Neural cell (in vitro differentiated cells): ENCODE data around the gene WDR82. TPM values are rescaled to one million over a fixed set of nuclear protein-coding genes. Genes with fewer than 3 reads are reported as not detected.

ENCODE experiments used
- H2AFZ ChIP-seq: fragments of 200-600, 300-800 bp; sonication (generic), shearing (Covaris generic); 2 replicates; pipeline ENCODE4 v1.6.0; 2014; ENCODE audit warnings: low read depth, mild to moderate bottlenecking, antibody characterized with exemption, low read length, moderate library complexity
- H3F3A ChIP-seq: fragments of 200-600 bp; shearing (Covaris generic); 2 replicates; pipeline ENCODE4 v1.6.1; 2016; ENCODE audit warnings: mild to moderate bottlenecking, moderate library complexity, mixed read lengths, antibody characterized with exemption, low read length; ENCODE audit not compliant: insufficient read depth, poor library complexity, severe bottlenecking
- H3K27ac ChIP-seq: fragments of 200-600, 300-800 bp; sonication (generic), shearing (Covaris generic); 2 replicates; pipeline ENCODE4 v1.5.1; 2014; ENCODE audit warnings: mild to moderate bottlenecking, low read length, moderate library complexity
- H3K27me3 ChIP-seq: fragments of 300-800, 200-600 bp; sonication (generic), shearing (Covaris generic); 2 replicates; pipeline ENCODE4 v1.6.0; 2014; ENCODE audit warnings: mild to moderate bottlenecking, low read depth, low read length, moderate library complexity; ENCODE audit not compliant: insufficient read depth
- H3K36me3 ChIP-seq: fragments of 300-800, 200-600 bp; sonication (generic), shearing (Covaris generic); 2 replicates; pipeline ENCODE4 v1.5.1; 2014; ENCODE audit warnings: mild to moderate bottlenecking, antibody characterized with exemption, low read length, moderate library complexity; ENCODE audit not compliant: insufficient read depth
- H3K4me2 ChIP-seq: fragments of 300-800, 200-600 bp; sonication (generic), shearing (Covaris generic); 2 replicates; pipeline ENCODE4 v1.6.0; 2014; ENCODE audit warnings: mild to moderate bottlenecking, low read length
- H3K4me3 ChIP-seq: fragments of 300-800, 200-600 bp; sonication (generic), shearing (Covaris generic); 2 replicates; pipeline ENCODE4 v1.5.1; 2014; ENCODE audit warnings: mild to moderate bottlenecking, low read length, moderate library complexity
- H3K79me2 ChIP-seq: fragments of 200-600 bp; shearing (Covaris generic); replicated peaks from 2 replicates; pipeline ENCODE4 v1.6.0; 2014; ENCODE audit warnings: mild to moderate bottlenecking, low read length, moderate library complexity; ENCODE audit not compliant: insufficient read depth
- H3K9ac ChIP-seq: fragments of 300-800, 200-600 bp; sonication (generic), shearing (Covaris generic); 2 replicates; pipeline ENCODE4 v1.6.1; 2016; ENCODE audit warnings: mild to moderate bottlenecking, low read length, mixed read lengths
- H3K9me2 ChIP-seq: fragments of 200-600 bp; shearing (Covaris generic); 2 replicates; pipeline ENCODE4 v1.6.1; 2016; ENCODE audit warnings: mild to moderate bottlenecking, low read length, mixed read lengths; ENCODE audit not compliant: insufficient read depth
- H3K9me3 ChIP-seq: fragments of 200-600, 300-800 bp; sonication (generic), shearing (Covaris generic); 2 replicates; pipeline ENCODE4 v1.6.1; 2016; ENCODE audit warnings: mild to moderate bottlenecking, mixed run types, low read length, moderate library complexity, mixed read lengths
- H4K20me1 ChIP-seq: fragments of 200-600 bp; shearing (Covaris generic); 2 replicates; pipeline ENCODE4 v1.6.1; 2016; ENCODE audit warnings: mild to moderate bottlenecking, mixed run types; ENCODE audit not compliant: insufficient read depth
- CTCF ChIP-seq: fragments of 450-650 bp; IDR thresholded peaks from 2 replicates; pipeline ENCODE4 v1.5.1; 2014; ENCODE audit warnings: antibody characterized with exemption, mild to moderate bottlenecking, moderate library complexity; ENCODE audit not compliant: poor library complexity, severe bottlenecking
- EP300 ChIP-seq: fragments of 450-650 bp; conservative IDR thresholded peaks from 2 replicates; pipeline ENCODE4 v1.6.1; 2014; ENCODE audit warnings: antibody characterized with exemption, mild to moderate bottlenecking, moderate library complexity; ENCODE audit not compliant: poor library complexity, severe bottlenecking
- EZH2 ChIP-seq: fragments of 200-600, 300-800 bp; shearing (Covaris generic), sonication (generic); IDR thresholded peaks from 2 replicates; pipeline ENCODE4 v1.6.1; 2014; ENCODE audit warnings: antibody characterized with exemption, low read length, borderline replicate concordance, mild to moderate bottlenecking; ENCODE audit not compliant: insufficient read depth, poor library complexity, severe bottlenecking
- MXI1 ChIP-seq: fragments of 450-650 bp; conservative IDR thresholded peaks from 2 replicates; pipeline ENCODE4 v1.6.1; 2014; ENCODE audit warnings: antibody characterized with exemption, mild to moderate bottlenecking; ENCODE audit not compliant: poor library complexity, severe bottlenecking
- POLR2AphosphoS5 ChIP-seq: IDR thresholded peaks from 2 replicates; pipeline ENCODE4 v1.6.1; 2012
- RAD21 ChIP-seq: fragments of 450-650 bp; conservative IDR thresholded peaks from 2 replicates; pipeline ENCODE4 v1.6.1; 2014; ENCODE audit warnings: antibody characterized with exemption, mild to moderate bottlenecking, moderate library complexity
- SMC3 ChIP-seq: fragments of 450-650 bp; conservative IDR thresholded peaks from 2 replicates; pipeline ENCODE4 v1.6.1; 2014; ENCODE audit warnings: antibody characterized with exemption, mild to moderate bottlenecking, moderate library complexity; ENCODE audit not compliant: poor library complexity
- TAF1 ChIP-seq: IDR thresholded peaks from 2 replicates; pipeline ENCODE4 v1.6.1; 2012; ENCODE audit warnings: low read depth
- polyA plus RNA-seq: library from polyadenylated mRNA; depleted of rRNA; stranded (reverse); fragments of >200 nt; gene quantifications from 2 replicates; pipeline ENCODE4 v1.2.3, GENCODE V29; 2014
- TF ChIP-seq, protein P1 (sequence below): IDR thresholded peaks from 2 replicates; pipeline ENCODE4 v1.6.1; 2012; ENCODE audit warnings: borderline replicate concordance

The WDR82 gene
- polyA plus RNA-seq, 1 donor from 2014 or later, result 163 TPM

DNA sequence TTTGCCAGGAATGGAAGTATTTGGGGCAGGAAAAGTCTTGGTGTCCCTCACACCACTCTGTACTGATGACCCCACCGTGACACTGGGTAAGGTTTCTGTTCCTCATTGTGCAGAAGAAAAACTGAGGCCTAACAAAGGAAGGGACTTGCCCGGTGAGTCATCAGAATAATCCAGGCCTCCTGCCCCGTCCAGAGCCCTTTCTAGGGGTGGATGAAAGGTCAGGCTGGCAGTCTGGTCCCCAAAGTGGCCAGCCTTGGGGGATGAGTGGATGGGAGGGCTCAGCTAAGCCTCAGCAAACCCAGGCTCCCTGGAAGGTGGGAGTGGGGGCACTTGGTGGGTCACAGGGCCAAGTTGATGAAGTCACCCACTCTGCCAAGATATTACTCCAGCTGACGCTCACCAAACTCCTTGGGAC is 35.3 kb upstream of the WDR82 start:
- no peaks in the 10 kb centered on the region for H3K27me3 ChIP-seq
- H3F3A ChIP-seq, result no peaks in the 10 kb centered on the region
- TF ChIP-seq EZH2 (no peak), POLR2AphosphoS5 (no peak), CTCF (no peak), MXI1 (no peak), TAF1 (no peak), RAD21 (no peak), EP300 (no peak), SMC3 (no peak)
- TF ChIP-seq, protein P1, sequence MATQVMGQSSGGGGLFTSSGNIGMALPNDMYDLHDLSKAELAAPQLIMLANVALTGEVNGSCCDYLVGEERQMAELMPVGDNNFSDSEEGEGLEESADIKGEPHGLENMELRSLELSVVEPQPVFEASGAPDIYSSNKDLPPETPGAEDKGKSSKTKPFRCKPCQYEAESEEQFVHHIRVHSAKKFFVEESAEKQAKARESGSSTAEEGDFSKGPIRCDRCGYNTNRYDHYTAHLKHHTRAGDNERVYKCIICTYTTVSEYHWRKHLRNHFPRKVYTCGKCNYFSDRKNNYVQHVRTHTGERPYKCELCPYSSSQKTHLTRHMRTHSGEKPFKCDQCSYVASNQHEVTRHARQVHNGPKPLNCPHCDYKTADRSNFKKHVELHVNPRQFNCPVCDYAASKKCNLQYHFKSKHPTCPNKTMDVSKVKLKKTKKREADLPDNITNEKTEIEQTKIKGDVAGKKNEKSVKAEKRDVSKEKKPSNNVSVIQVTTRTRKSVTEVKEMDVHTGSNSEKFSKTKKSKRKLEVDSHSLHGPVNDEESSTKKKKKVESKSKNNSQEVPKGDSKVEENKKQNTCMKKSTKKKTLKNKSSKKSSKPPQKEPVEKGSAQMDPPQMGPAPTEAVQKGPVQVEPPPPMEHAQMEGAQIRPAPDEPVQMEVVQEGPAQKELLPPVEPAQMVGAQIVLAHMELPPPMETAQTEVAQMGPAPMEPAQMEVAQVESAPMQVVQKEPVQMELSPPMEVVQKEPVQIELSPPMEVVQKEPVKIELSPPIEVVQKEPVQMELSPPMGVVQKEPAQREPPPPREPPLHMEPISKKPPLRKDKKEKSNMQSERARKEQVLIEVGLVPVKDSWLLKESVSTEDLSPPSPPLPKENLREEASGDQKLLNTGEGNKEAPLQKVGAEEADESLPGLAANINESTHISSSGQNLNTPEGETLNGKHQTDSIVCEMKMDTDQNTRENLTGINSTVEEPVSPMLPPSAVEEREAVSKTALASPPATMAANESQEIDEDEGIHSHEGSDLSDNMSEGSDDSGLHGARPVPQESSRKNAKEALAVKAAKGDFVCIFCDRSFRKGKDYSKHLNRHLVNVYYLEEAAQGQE, result no peak
- H2AFZ ChIP-seq, result no peak overlapping the region
- no peaks in the 10 kb centered on the region for H3K36me3 ChIP-seq
- H3K9me2 ChIP-seq, result no peaks in the 10 kb centered on the region
- no peak overlapping the region for H3K4me2 ChIP-seq
- no peaks in the 10 kb centered on the region for H4K20me1 ChIP-seq
- H3K9ac ChIP-seq, result no peak overlapping the region
- no peak overlapping the region for H3K4me3 ChIP-seq
- no peaks in the 10 kb centered on the region for H3K79me2 ChIP-seq
- H3K27ac ChIP-seq, result no peak overlapping the region
- no peaks in the 10 kb centered on the region for H3K9me3 ChIP-seq

DNA sequence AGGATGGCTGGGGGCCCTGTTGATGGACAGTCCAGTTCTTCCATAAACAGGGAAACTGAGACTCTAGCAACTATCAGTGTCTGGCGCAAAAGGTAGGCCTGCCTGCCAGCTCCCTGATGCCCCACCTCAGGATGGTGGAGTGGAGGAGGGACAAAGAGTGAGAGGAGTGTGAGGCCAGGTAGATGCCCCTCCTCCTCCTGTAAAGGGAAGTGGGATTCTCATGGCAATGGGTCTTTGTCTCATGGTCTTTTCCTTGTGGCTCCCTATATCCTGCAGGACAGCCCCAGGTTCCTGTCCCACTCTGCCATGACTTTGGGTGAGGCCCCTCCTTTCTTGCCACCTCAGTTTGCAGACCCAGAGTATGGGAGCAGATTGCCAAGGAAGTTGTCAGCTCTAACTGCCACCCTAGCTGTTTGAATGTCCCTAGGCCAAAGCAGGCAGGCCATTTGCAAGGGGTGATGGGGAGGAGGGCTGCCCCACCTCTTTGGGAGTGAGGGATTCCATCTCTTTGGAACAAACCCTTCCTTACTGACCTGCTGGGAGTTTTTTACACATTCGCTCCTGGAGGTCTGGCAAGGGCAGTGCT is 34.8 kb upstream of the WDR82 start:
- Histone ChIP-seq H3K9me2 (no peaks in the 10 kb centered on the region), H3K9me3 (no peaks in the 10 kb centered on the region), H4K20me1 (no peaks in the 10 kb centered on the region), H2AFZ (no peak overlapping the region), H3F3A (no peaks in the 10 kb centered on the region), H3K9ac (no peak overlapping the region), H3K4me2 (no peak overlapping the region), H3K27me3 (no peaks in the 10 kb centered on the region), H3K36me3 (no peaks in the 10 kb centered on the region), H3K27ac (no peak overlapping the region), H3K4me3 (no peak overlapping the region), H3K79me2 (no peaks in the 10 kb centered on the region)
- no peak for TF ChIP-seq RAD21
- no peak for TF ChIP-seq MXI1
- no peak for TF ChIP-seq POLR2AphosphoS5
- TF ChIP-seq SMC3, result no peak
- no peak for TF ChIP-seq TAF1
- TF ChIP-seq, protein P1, result no peak
- no peak for TF ChIP-seq CTCF
- no peak for TF ChIP-seq EZH2
- TF ChIP-seq EP300, result no peak
